Ovary (tissue), 9 donors: ENCODE measurements around the gene UGT3A1. TPM values are rescaled to one million over a fixed set of nuclear protein-coding genes. Genes with fewer than 3 reads are reported as not detected.
"Not testable (repeated sequence)": the region's sequence is repeated elsewhere in the genome, so short reads cannot be mapped to it uniquely, and the experiment has no call there.

Experiments used
- DNase-seq, 5 donors: peaks; one replicate each; pipeline ENCODE4 v3.0.0-alpha.2; 2019 to 2020
- H3K27ac ChIP-seq, 2 donors: fragments of 200-600 bp; one replicate each; pipeline versions ENCODE4 v1.5.1 to v1.8.0; 2019 to 2022
- H3K27me3 ChIP-seq: fragments of 200-600 bp; one replicate; pipeline ENCODE4 v1.8.0; 2022
- H3K36me3 ChIP-seq: fragments of 200-600 bp; sonication (generic); one replicate; pipeline ENCODE4 v1.5.1; 2019
- H3K4me1 ChIP-seq: one replicate; pipeline ENCODE4 v1.8.1; 2013; ENCODE audit warnings: mild to moderate bottlenecking, moderate library complexity; ENCODE audit not compliant: insufficient read depth
- H3K4me3 ChIP-seq: fragments of 200-600 bp; sonication (generic); one replicate; pipeline ENCODE4 v1.5.1; 2017
- H3K9me3 ChIP-seq, 2 donors: fragments of 200-600 bp in 1 of 2; sonication (generic) in 1 of 2; one replicate each; pipeline versions ENCODE4 v1.5.1 to v1.8.1; 2013 to 2019; ENCODE audit warnings: mild to moderate bottlenecking in 1 of 2, moderate library complexity in 1 of 2
- EP300 ChIP-seq: sonication (generic); formaldehyde crosslinking; IDR thresholded peaks from one replicate; pipeline ENCODE4 v1.6.1; 2017; ENCODE audit warnings: antibody characterized with exemption
- POLR2A ChIP-seq: fragments of 450-650 bp; IDR thresholded peaks from one replicate; pipeline ENCODE4 v1.6.1; 2017; ENCODE audit warnings: antibody characterized with exemption, mild to moderate bottlenecking, moderate library complexity
- WGBS, 3 donors: extraction: QIAGEN DNeasy Blood & Tissue Kit in 1 of 3; methylation state at CpG; one replicate each; pipeline versions ENCODE4 v1.1.5 to v1.1.7; 2013 to 2017; 5-methylcytosine and 5-hydroxymethylcytosine counted together
- intact Hi-C, 4 donors: fragments of 100-400 bp; cut with DNase I; formaldehyde crosslinking; loops; one replicate each; pipeline versions ENCODE4 v1.11.0 to v1.15.1; 2022 to 2023
- polyA plus RNA-seq, 2 donors: library from polyadenylated mRNA; stranded (reverse); fragments of 200-250 nt in 1 of 2; fragments of 350-450 nt in 1 of 2; fragmentation: Illumina TruSeq in 1 of 2; extraction: RNeasy Lipid Tissue Mini Kit (QIAGEN cat#74804) in 1 of 2; gene quantifications; one replicate each; pipeline ENCODE4 v1.2.3, GENCODE V29; 2013 to 2014
- total RNA-seq, 7 donors: library from RNA; depleted of rRNA in 2 of 7; stranded (reverse); fragments of >200 nt in 2 of 7; fragmentation: NEBNext Ultra II Directional in 3 of 7; extraction: Animal tissue kit (Norgen Biotek cat#: 25700) in 3 of 7; gene quantifications; one replicate each; pipeline versions ENCODE4 v1.1.0 to v1.2.4, GENCODE V29; 2016 to 2023
- TF ChIP-seq, protein P1 (sequence below), 3 donors: fragments of 450-650 bp in 2 of 3; fragments of 200-600 bp in 1 of 3; IDR thresholded peaks; one replicate each; pipeline versions ENCODE4 v1.5.1 to v1.8.0; 2016 to 2022; ENCODE audit warnings: antibody characterized with exemption in 3 of 3, mild to moderate bottlenecking in 1 of 3
- donor health status: DM: no; HTN: no; CAD: no; lungs with moderate emphysema.
- donor health status: DM: no; HTN: no; CAD: no.
- donor health status: Bipolar disorder and iron deficiency.
- donor health status: DM: yes; HTN: yes; CAD: no.
- donor health status: DM: no; HTN: no; CAD: no.
- donor health status: DM: yes; HTN: yes; CAD: no.

UGT3A1 gene
- total and polyA plus RNA-seq, 9 donors = not detected

- WGBS, 3 donors = 79 to 87% (median 82%) methylated on average over 8 of the region's 8 CpGs
- DNase-seq = no peak
- H3K4me3 ChIP-seq = no peak overlapping the region
- no peak overlapping the region for H3K27ac ChIP-seq
- no peaks in the 10 kb centered on the region for H3K36me3 ChIP-seq
- intact Hi-C loops = no loop called here
- no peaks in the 10 kb centered on the region for H3K4me1 ChIP-seq
- H3K9me3 ChIP-seq = no peaks in the 10 kb centered on the region
- TF ChIP-seq, protein P1, sequence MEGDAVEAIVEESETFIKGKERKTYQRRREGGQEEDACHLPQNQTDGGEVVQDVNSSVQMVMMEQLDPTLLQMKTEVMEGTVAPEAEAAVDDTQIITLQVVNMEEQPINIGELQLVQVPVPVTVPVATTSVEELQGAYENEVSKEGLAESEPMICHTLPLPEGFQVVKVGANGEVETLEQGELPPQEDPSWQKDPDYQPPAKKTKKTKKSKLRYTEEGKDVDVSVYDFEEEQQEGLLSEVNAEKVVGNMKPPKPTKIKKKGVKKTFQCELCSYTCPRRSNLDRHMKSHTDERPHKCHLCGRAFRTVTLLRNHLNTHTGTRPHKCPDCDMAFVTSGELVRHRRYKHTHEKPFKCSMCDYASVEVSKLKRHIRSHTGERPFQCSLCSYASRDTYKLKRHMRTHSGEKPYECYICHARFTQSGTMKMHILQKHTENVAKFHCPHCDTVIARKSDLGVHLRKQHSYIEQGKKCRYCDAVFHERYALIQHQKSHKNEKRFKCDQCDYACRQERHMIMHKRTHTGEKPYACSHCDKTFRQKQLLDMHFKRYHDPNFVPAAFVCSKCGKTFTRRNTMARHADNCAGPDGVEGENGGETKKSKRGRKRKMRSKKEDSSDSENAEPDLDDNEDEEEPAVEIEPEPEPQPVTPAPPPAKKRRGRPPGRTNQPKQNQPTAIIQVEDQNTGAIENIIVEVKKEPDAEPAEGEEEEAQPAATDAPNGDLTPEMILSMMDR (IDR thresholded peaks at IDR 0.05) = no peak
- TF ChIP-seq POLR2A = no peak
- no peak for TF ChIP-seq EP300
- no peaks in the 10 kb centered on the region for H3K27me3 ChIP-seq
Observed at GRCh38 chr5:36027711-36028110, 36.5 kb upstream of the UGT3A1 start.

GRCh38 chr5:36026706-36027465 is 35.7 kb upstream of the UGT3A1 start:
- H3K27me3 ChIP-seq = no peaks in the 10 kb centered on the region
- WGBS, 3 donors = 69 to 82% (median 76%) methylated on average over 6 of the region's 6 CpGs
- H3K4me1 ChIP-seq = no peaks in the 10 kb centered on the region
- no peaks in the 10 kb centered on the region for H3K9me3 ChIP-seq
- TF ChIP-seq, protein P1 (IDR thresholded peaks at IDR 0.05) = no peak
- TF ChIP-seq EP300 = no peak
- TF ChIP-seq POLR2A = no peak
- DNase-seq = no peak
- intact Hi-C loops = no loop called here
- no peak overlapping the region for H3K27ac ChIP-seq
- no peaks in the 10 kb centered on the region for H3K36me3 ChIP-seq
- H3K4me3 ChIP-seq = no peak overlapping the region

GRCh38 chr5:36022246-36022645 is 31.1 kb upstream of the UGT3A1 start:
- H3K36me3 ChIP-seq, H3K27ac ChIP-seq, H3K4me3 ChIP-seq, H3K9me3 ChIP-seq, H3K4me1 ChIP-seq, H3K27me3 ChIP-seq, DNase-seq, intact Hi-C loops: not testable (repeated sequence)
- WGBS, 3 donors = 68 to 76% (median 69%) methylated on average over 6 of the region's 6 CpGs

DNA sequence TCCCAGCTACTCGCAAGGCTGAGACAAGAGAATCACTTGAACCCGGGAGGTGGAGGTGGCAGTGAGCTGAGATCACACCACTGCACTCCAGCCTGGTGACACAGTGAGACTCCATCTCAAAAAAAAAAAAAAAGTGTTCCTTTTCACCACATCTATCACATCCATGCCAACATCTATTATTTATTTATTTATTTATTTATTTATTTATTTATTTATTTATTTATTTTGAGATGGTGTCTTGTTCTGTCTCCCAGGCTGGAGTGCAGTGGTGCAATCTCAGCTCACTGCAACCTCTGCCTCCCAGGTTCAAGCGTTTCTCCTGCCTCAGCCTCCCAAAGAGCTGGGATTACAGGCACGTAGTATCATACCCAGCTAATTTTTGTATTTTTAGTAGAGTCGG is 28.4 kb upstream of the UGT3A1 start:
- not testable (repeated sequence) for H3K27ac ChIP-seq

DNA sequence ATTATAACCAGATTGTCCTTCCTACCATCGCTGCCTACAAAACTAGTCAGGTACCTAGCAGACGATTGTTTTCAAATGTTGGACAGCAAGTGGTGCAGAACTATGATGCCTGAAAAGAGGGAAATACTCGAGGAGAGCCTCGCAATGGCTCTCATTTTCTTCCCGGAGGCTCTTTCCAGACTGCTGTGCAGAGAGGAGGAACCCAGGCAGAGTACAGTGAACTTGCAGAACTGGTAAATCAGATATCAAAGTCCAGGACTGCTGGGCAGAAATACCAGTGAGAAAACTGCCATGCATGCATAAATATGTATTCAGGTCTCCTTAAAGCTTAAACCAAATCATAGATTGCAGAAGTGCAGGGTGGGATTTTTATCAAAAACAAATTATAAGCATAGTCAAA is 26.4 kb upstream of the UGT3A1 start:
- no peak overlapping the region for H3K4me3 ChIP-seq
- intact Hi-C loops = no loop called here
- H3K27me3 ChIP-seq = no peaks in the 10 kb centered on the region
- WGBS, 3 donors = 60 to 68% (median 64%) methylated on average over 5 of the region's 5 CpGs
- no peaks in the 10 kb centered on the region for H3K36me3 ChIP-seq
- H3K27ac ChIP-seq = no peak overlapping the region
- no peak for DNase-seq
- H3K9me3 ChIP-seq = peaks cover 0 to 7% of the 10 kb centered on the region in 2 donors
- TF ChIP-seq, protein P1 (IDR thresholded peaks at IDR 0.05) = no peak
- TF ChIP-seq POLR2A (no peak), EP300 (no peak)
- no peaks in the 10 kb centered on the region for H3K4me1 ChIP-seq

More for the DNA sequence above, 28.4 kb upstream of the UGT3A1 start:
- H3K4me1 ChIP-seq, DNase-seq, H3K36me3 ChIP-seq, H3K4me3 ChIP-seq, intact Hi-C loops, H3K9me3 ChIP-seq, H3K27me3 ChIP-seq: not testable (repeated sequence)
- WGBS, 3 donors = 88 to 91% (median 90%) methylated on average over 5 of the region's 5 CpGs
